SK-N-SH treated with all-trans-retinoic acid at 6 μM for 48 hours (cell line): Measurements from ENCODE around the gene SNRPD3.
"Not testable (repeated sequence)": the region's sequence is repeated elsewhere in the genome, so short reads cannot be mapped to it uniquely, and the experiment has no call there.

Experiments used
- ATAC-seq: fragments of 200-7000 bp; cut with Tn5 transposase; 3 replicates; pipeline ENCODE4 v1.9.1; 2020; ENCODE audit warnings: mild to moderate bottlenecking, moderate library complexity

The SNRPD3 gene

DNA sequence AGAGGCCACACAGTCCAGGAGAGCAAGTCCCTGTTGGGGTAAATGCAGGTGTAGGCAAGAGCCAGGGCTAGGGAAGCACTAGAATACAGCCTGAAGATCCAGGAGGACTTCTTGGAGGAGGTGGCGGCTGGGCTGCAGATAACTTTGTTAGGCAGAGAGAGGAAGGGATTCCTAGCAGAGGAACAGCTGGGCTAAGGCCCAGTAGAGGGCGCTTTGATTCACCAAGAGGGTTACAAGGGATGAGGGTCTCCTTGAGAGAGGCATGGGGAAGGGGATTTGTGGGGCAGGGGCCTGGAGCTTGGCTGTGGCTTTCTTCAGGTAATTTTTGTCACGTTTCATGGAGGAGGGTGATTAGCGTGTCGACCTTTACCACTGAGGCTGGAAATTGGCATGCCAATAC is 65.4 kb downstream of the SNRPD3 start:
- ATAC-seq = not testable (repeated sequence)

DNA sequence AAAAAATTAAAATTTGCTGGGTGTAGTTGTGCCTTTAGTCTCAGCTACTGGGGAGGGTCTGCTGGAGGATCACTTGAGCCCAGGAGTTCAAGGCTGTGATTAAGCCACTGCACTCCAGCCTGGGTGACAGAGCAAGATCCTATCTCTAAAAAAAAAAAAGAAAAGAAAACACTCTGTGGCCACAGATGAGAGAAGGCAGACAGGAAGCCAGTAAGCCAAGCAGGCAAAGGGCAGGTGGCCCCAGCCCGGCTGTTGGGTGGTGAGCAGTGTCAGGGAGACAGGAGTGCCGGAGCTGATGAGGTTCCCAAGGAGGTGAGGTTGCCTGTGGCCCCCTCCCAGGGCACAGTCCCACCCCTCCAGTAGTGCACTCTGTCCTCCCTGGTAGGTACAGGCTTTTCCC is 66.8 kb downstream of the SNRPD3 start:
- ATAC-seq = not testable (repeated sequence)
